Muscle of leg (tissue), 11 donors: ENCODE data around the gene FARP1. TPM values are rescaled to one million over a fixed set of nuclear protein-coding genes. Genes with fewer than 3 reads are reported as not detected.

ENCODE experiments used
- DNase-seq: peaks from one replicate; pipeline ENCODE4 v3.0.0; 2013
- H3K27ac ChIP-seq: one replicate; pipeline ENCODE4 v1.5.1; 2013; ENCODE audit warnings: mild to moderate bottlenecking, low read length, control low read depth
- H3K27me3 ChIP-seq: one replicate; pipeline ENCODE4 v1.6.1; 2013; ENCODE audit warnings: low read length; ENCODE audit not compliant: control insufficient read depth, insufficient read depth
- H3K36me3 ChIP-seq: one replicate; pipeline ENCODE4 v1.6.1; 2013; ENCODE audit warnings: low read length; ENCODE audit not compliant: control insufficient read depth, insufficient read depth
- H3K4me1 ChIP-seq: one replicate; pipeline ENCODE4 v1.6.1; 2013; ENCODE audit warnings: low read length; ENCODE audit not compliant: control insufficient read depth, insufficient read depth
- H3K4me3 ChIP-seq: one replicate; pipeline ENCODE4 v1.5.1; 2013; ENCODE audit warnings: low read length, control low read depth
- H3K9me3 ChIP-seq: replicated peaks from 2 replicates; pipeline ENCODE4 v1.6.1; 2013; ENCODE audit warnings: low read depth, low read length; ENCODE audit not compliant: control insufficient read depth
- WGBS: methylation state at CpG from one replicate; pipeline ENCODE4 v1.1.5; 2013; ENCODE audit warnings: missing lambda C conversion rate; ENCODE audit not compliant: insufficient coverage; 5-methylcytosine and 5-hydroxymethylcytosine counted together
- polyA plus RNA-seq, 8 donors: library from polyadenylated mRNA; unstranded; fragments of 120-200 nt; gene quantifications; one replicate each; pipeline versions ENCODE4 v1.2.1 to v1.2.3, GENCODE V29; 2013; ENCODE audit warnings: inconsistent platforms in 1 of 8, low replicate concordance in 1 of 8; ENCODE audit not compliant: insufficient read length in 8 of 8, insufficient read depth in 1 of 8
- total RNA-seq: library from RNA; stranded (reverse); fragments of 120-200 nt; gene quantifications from one replicate; pipeline ENCODE4 v1.2.4, GENCODE V29; 2013

FARP1 gene
- total and polyA plus RNA-seq, 9 donors, result 37.8 to 90.7 (median 74.3) TPM

GRCh38 chr13:98396071-98396710 is 253.3 kb downstream of the FARP1 start:
- Histone ChIP-seq H3K9me3 (no peaks in the 10 kb centered on the region), H3K4me3 (no peak overlapping the region), H3K36me3 (peaks cover 41% of the 10 kb centered on the region), H3K27me3 (no peaks in the 10 kb centered on the region), H3K27ac (no peak overlapping the region), H3K4me1 (no peaks in the 10 kb centered on the region)
- no peak for DNase-seq
- 93% methylated on average over 12 of the region's 16 CpGs for WGBS

DNA sequence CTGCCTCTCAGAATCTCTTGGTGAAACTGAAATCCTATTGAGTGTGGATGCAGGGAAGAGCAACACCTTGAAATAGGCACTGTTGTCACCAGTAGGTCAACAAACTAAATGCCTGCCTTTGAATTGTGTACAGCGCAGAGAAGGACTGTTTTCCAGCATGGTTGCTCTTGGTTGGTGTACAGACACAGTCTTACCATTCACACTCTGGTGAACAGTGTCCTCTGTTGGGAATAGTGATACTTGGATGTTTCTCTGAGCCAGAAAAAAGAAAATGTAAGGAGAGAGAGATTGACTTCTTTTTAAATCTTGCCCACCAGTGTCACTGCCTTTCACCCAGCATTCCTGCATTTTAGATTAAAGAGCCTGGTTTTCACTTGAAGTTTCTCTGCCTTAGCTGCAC is 254.3 kb downstream of the FARP1 start:
- H3K36me3 ChIP-seq, result peaks cover 33% of the 10 kb centered on the region
- peak; percentile 43 for DNase-seq
- H3K9me3 ChIP-seq, result no peaks in the 10 kb centered on the region
- no peaks in the 10 kb centered on the region for H3K27me3 ChIP-seq
- no peaks in the 10 kb centered on the region for H3K4me1 ChIP-seq
- no peak overlapping the region for H3K27ac ChIP-seq
- H3K4me3 ChIP-seq, result no peak overlapping the region
- WGBS, result no CpG with 5 or more reads among the region's 1 CpG

- Histone ChIP-seq H3K27me3 (no peaks in the 10 kb centered on the region), H3K36me3 (peaks cover 30% of the 10 kb centered on the region), H3K4me1 (no peaks in the 10 kb centered on the region), H3K27ac (no peak overlapping the region), H3K4me3 (no peak overlapping the region), H3K9me3 (no peaks in the 10 kb centered on the region)
- 100% methylated on average over 4 of the region's 7 CpGs for WGBS
- no peak for DNase-seq
These were observed 255.0 kb downstream of the FARP1 start for GRCh38 chr13:98397861-98398260.

- Histone ChIP-seq H3K4me1 (no peaks in the 10 kb centered on the region), H3K27me3 (no peaks in the 10 kb centered on the region), H3K36me3 (peaks cover 26% of the 10 kb centered on the region), H3K9me3 (no peaks in the 10 kb centered on the region), H3K27ac (no peak overlapping the region), H3K4me3 (no peak overlapping the region)
- WGBS, result no CpG with 5 or more reads among the region's 5 CpGs
- no peak for DNase-seq
These were observed 255.7 kb downstream of the FARP1 start for GRCh38 chr13:98398581-98398980.

- H3K36me3 ChIP-seq, result peaks cover 21% of the 10 kb centered on the region
- DNase-seq, result no peak
- no CpG with 5 or more reads among the region's 4 CpGs for WGBS
- no peak overlapping the region for H3K4me3 ChIP-seq
- no peaks in the 10 kb centered on the region for H3K4me1 ChIP-seq
- no peaks in the 10 kb centered on the region for H3K9me3 ChIP-seq
- H3K27ac ChIP-seq, result no peak overlapping the region
- H3K27me3 ChIP-seq, result no peaks in the 10 kb centered on the region
These were observed 256.9 kb downstream of the FARP1 start for GRCh38 chr13:98399756-98400155.

- no peak overlapping the region for H3K27ac ChIP-seq
- DNase-seq, result no peak
- H3K9me3 ChIP-seq, result no peaks in the 10 kb centered on the region
- no peaks in the 10 kb centered on the region for H3K27me3 ChIP-seq
- peaks cover 5% of the 10 kb centered on the region for H3K36me3 ChIP-seq
- 77% methylated on average over 12 of the region's 13 CpGs for WGBS
- no peaks in the 10 kb centered on the region for H3K4me1 ChIP-seq
- no peak overlapping the region for H3K4me3 ChIP-seq
These were observed 259.0 kb downstream of the FARP1 start for GRCh38 chr13:98401934-98402333.

DNA sequence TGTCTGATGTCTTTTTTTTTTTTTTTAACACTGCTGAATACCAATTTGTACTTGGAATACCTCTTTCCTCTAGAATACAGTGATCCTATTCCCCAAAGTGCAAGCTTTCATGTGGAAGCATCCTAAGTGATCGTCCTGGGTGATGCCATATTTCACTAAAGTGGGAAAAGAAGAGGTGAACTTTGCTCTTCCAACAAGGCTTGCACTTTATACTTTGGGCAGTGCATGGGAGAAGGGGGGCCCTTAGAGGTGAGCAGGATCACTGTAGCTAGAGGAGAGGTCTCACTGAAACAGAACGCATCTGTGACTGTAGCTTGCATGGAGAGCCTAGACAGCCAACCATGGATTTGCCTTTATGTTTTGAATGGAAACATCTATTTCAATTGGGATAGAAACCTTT is 260.2 kb downstream of the FARP1 start:
- WGBS, result no CpG with 5 or more reads among the region's 2 CpGs
- H3K4me1 ChIP-seq, result no peaks in the 10 kb centered on the region
- no peak overlapping the region for H3K27ac ChIP-seq
- H3K4me3 ChIP-seq, result no peak overlapping the region
- H3K36me3 ChIP-seq, result peaks cover 2% of the 10 kb centered on the region
- no peaks in the 10 kb centered on the region for H3K27me3 ChIP-seq
- no peaks in the 10 kb centered on the region for H3K9me3 ChIP-seq
- no peak for DNase-seq

GRCh38 chr13:98405107-98405571 is 262.2 kb downstream of the FARP1 start:
- Histone ChIP-seq H3K36me3 (peaks cover 8% of the 10 kb centered on the region), H3K27me3 (no peaks in the 10 kb centered on the region), H3K4me3 (no peak overlapping the region), H3K4me1 (no peaks in the 10 kb centered on the region), H3K9me3 (no peaks in the 10 kb centered on the region), H3K27ac (no peak overlapping the region)
- 38% methylated on average over 6 of the region's 7 CpGs for WGBS
- DNase-seq, result peak; percentile 43

DNA sequence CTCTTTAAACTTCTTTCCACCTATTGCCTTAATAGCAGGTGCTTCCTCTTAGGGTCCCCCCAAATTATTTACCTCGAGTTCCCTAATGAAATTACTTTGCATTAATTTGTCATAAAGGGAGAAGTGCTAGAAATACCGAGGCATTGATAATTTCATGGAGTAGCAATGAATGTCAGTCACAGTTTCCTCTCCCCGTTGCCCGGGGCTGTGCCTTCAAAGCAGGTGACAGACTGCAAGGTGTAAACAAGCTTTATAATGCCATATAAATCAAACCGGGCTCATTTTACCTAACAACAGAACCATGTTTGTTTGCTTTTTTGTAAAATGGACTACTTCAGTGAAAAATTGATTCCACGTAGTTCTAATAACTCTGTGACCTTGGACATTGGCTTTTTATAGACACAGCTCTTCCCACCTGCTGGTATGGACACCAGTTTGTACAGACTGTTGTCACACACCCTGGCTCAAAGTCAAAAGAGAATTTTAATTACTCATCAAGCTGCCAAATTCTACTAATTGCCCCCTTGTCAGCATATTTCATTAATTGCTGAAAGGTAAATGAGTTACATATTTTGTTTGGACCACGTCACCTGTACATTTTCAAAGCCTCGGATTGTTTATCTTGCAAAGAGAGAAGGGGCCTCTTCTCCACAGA is 262.9 kb downstream of the FARP1 start:
- DNase-seq, result no peak
- Histone ChIP-seq H3K36me3 (peaks cover 11% of the 10 kb centered on the region), H3K27ac (no peak overlapping the region), H3K27me3 (no peaks in the 10 kb centered on the region), H3K9me3 (no peaks in the 10 kb centered on the region), H3K4me3 (no peak overlapping the region), H3K4me1 (no peaks in the 10 kb centered on the region)
- no CpG with 5 or more reads among the region's 8 CpGs for WGBS

- 62% methylated on average over 7 of the region's 9 CpGs for WGBS
- Histone ChIP-seq H3K27me3 (no peaks in the 10 kb centered on the region), H3K4me1 (no peaks in the 10 kb centered on the region), H3K36me3 (peaks cover 11% of the 10 kb centered on the region), H3K4me3 (no peak overlapping the region), H3K9me3 (no peaks in the 10 kb centered on the region), H3K27ac (no peak overlapping the region)
- no peak for DNase-seq
These were observed 263.5 kb downstream of the FARP1 start for GRCh38 chr13:98406427-98406826.
